K562 (cell line): ENCODE measurements around the gene BTF3L4. TPM values are rescaled to one million over a fixed set of nuclear protein-coding genes. Genes with fewer than 3 reads are reported as not detected.
A peak's percentile ranks its signal among the peaks of the same experiment; 100 is the strongest.

Source experiments
- FOXJ2 ChIP-seq: fragments of 200-800 bp; sonication (Bioruptor generic); IDR thresholded peaks from 2 replicates; pipeline ENCODE4 v1.6.1; 2016; ENCODE audit warnings: missing genetic modification characterization, missing compliant biosample characterization
- HEY1 ChIP-seq: fragments of 250-450 bp; sonication (Bioruptor Pico); IDR thresholded peaks from 2 replicates; pipeline ENCODE4 v1.5.0; 2020; ENCODE audit warnings: mild to moderate bottlenecking, moderate library complexity, borderline replicate concordance
- MYC ChIP-seq, 2 experiments: fragments of 250-450 bp in 1 of 2; sonication (Bioruptor Pico) in 1 of 2; IDR thresholded peaks; 2 replicates each; pipeline versions ENCODE4 v1.5.1 to v1.6.1; 2012 to 2021; ENCODE audit warnings: low read depth in 2 of 2, borderline replicate concordance in 1 of 2, improper control_type of control experiment in 1 of 2, low read length in 1 of 2, mild to moderate bottlenecking in 1 of 2, moderate library complexity in 1 of 2
- NCOA6 ChIP-seq: fragments of 450-650 bp; IDR thresholded peaks from 2 replicates; pipeline ENCODE4 v1.6.1; 2017; ENCODE audit warnings: mild to moderate bottlenecking
- NR3C1 ChIP-seq: sonication (generic); formaldehyde crosslinking; IDR thresholded peaks from 2 replicates; pipeline ENCODE4 v1.8.1; 2022; ENCODE audit warnings: missing genetic modification reagents
- PCBP2 ChIP-seq: fragments of 200-400 bp; formaldehyde crosslinking; IDR thresholded peaks from 2 replicates; pipeline ENCODE4 v1.6.1; 2018; ENCODE audit warnings: low read length, low read depth, mild to moderate bottlenecking, moderate library complexity; ENCODE audit not compliant: poor library complexity, severe bottlenecking
- ZKSCAN8 ChIP-seq: fragments of 200-800 bp; sonication (Bioruptor generic); IDR thresholded peaks from 2 replicates; pipeline ENCODE4 v1.6.1; 2016; ENCODE audit warnings: missing genetic modification characterization, missing compliant biosample characterization
- ZNF282 ChIP-seq: sonication (generic); formaldehyde crosslinking; IDR thresholded peaks from 2 replicates; pipeline ENCODE4 v1.8.1; 2023; ENCODE audit warnings: missing genetic modification reagents
- polyA plus RNA-seq, 8 experiments: library from polyadenylated mRNA; depleted of rRNA in 4 of 8; stranded (reverse) in 5 of 8; unstranded in 3 of 8; fragments of >200 nt; fragmentation: Nextera tagmentation in 2 of 8; fragmentation: Illumina TruSeq in 1 of 8; extraction: Ambion mirVana in 2 of 8; extraction: Trizol in 1 of 8; gene quantifications; 2 replicates each; pipeline versions ENCODE4 v1.2.1 to v1.2.3, GENCODE V29; 2011 to 2014; ENCODE audit warnings: inconsistent platforms in 1 of 8, missing spikeins in 1 of 8
- total RNA-seq, 7 experiments: library from RNA; depleted of rRNA in 6 of 7; stranded (reverse); fragments of >200 nt in 6 of 7; fragmentation: Illumina TruSeq in 2 of 7; extraction: Trizol in 2 of 7; gene quantifications; 2 replicates each; pipeline versions ENCODE4 v1.2.1 to v1.2.3, GENCODE V29; 2011 to 2021; ENCODE audit warnings: low replicate concordance in 1 of 7
- TF ChIP-seq, protein P1 (sequence below): sonication (generic); formaldehyde crosslinking; IDR thresholded peaks from 2 replicates; pipeline ENCODE4 v1.8.0; 2022; ENCODE audit warnings: missing genetic modification reagents, mild to moderate bottlenecking, moderate library complexity, borderline replicate concordance
- TF ChIP-seq, protein P2 (sequence below), 2 experiments: fragments of 450-650 bp in 1 of 2; sonication (generic) in 1 of 2; formaldehyde crosslinking in 1 of 2; IDR thresholded peaks; 2 replicates each; pipeline versions ENCODE4 v1.7.1 to v1.9.0; 2016 to 2022; ENCODE audit warnings: inconsistent platforms in 1 of 2, mild to moderate bottlenecking in 1 of 2, missing genetic modification reagents in 1 of 2
- TF ChIP-seq, protein P3 (sequence below): fragments of 150-350 bp; conservative IDR thresholded peaks from 2 replicates; pipeline ENCODE4 v1.6.1; 2014; ENCODE audit warnings: low read length

Gene BTF3L4
- total and polyA plus RNA-seq, 9 of the 15 experiments (the other 6 are each of a cell fraction or from before 2014, with no cell fraction given) = 40.1 to 106 (median 88.8) TPM

DNA sequence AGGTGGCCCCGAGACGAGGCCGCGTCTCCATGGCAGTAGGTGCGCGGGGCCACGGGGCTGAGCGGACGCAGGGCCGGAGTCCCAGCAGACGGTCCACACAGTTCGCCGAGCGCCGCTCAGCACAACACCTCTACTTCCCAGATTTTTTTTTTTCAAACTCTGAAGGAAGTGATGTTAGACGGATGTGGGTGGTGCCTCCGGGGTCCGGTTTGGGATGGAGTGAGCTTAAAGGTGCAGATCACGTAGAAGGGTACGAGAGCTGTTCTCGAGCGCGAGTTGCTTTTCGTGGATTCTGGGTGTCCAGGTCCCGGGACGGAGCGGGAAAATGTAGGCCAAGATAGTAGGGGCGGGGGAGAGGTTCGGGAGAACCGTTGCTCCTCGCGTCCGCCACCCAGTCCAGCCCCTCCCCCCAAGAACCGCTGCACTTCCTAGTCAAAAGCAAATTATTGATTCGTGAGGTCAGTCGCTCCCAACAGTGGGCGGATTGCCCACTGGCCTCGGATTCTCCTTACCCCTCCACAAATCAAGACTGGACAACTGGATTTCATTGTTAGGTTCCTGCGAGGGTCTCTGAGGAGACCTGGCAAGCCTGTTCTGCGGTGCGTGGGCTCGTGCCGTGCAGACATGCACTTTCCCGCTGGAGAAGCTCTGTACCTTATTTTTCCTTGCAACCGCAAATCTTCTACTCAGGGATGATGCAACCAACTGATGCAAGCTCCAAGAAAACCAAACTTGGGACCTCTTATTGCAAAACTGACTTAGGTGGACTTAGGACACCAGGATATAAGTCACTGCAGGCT lies 829 bp upstream of the BTF3L4 start, which contains the start of gene TXNDC12 (continued):
- no peak for TF ChIP-seq PCBP2
- TF ChIP-seq HEY1 (CRISPR knock-in tag) = no peak
- 0 out of 2 replicates have a peak, but pooled peaks have one; percentile 15 for TF ChIP-seq FOXJ2 (tag)
- TF ChIP-seq NR3C1 (CRISPR knock-in tag) = no peak
- peak; percentile 67 for TF ChIP-seq MYC (IDR thresholded peaks at IDR 0.05; ENCODE audit: low read depth, low read length)
- TF ChIP-seq MYC (CRISPR knock-in tag; IDR thresholded peaks at IDR 0.05; ENCODE audit: borderline replicate concordance, low read depth) = no peak; the same call in 1 of the 2 replicates
- TF ChIP-seq ZNF282 (CRISPR knock-in tag) = no peak
- no peak for TF ChIP-seq NCOA6
- TF ChIP-seq, protein P1, sequence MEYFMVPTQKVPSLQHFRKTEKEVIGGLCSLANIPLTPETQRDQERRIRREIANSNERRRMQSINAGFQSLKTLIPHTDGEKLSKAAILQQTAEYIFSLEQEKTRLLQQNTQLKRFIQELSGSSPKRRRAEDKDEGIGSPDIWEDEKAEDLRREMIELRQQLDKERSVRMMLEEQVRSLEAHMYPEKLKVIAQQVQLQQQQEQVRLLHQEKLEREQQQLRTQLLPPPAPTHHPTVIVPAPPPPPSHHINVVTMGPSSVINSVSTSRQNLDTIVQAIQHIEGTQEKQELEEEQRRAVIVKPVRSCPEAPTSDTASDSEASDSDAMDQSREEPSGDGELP = peak; percentile 74
- TF ChIP-seq, protein P2, sequence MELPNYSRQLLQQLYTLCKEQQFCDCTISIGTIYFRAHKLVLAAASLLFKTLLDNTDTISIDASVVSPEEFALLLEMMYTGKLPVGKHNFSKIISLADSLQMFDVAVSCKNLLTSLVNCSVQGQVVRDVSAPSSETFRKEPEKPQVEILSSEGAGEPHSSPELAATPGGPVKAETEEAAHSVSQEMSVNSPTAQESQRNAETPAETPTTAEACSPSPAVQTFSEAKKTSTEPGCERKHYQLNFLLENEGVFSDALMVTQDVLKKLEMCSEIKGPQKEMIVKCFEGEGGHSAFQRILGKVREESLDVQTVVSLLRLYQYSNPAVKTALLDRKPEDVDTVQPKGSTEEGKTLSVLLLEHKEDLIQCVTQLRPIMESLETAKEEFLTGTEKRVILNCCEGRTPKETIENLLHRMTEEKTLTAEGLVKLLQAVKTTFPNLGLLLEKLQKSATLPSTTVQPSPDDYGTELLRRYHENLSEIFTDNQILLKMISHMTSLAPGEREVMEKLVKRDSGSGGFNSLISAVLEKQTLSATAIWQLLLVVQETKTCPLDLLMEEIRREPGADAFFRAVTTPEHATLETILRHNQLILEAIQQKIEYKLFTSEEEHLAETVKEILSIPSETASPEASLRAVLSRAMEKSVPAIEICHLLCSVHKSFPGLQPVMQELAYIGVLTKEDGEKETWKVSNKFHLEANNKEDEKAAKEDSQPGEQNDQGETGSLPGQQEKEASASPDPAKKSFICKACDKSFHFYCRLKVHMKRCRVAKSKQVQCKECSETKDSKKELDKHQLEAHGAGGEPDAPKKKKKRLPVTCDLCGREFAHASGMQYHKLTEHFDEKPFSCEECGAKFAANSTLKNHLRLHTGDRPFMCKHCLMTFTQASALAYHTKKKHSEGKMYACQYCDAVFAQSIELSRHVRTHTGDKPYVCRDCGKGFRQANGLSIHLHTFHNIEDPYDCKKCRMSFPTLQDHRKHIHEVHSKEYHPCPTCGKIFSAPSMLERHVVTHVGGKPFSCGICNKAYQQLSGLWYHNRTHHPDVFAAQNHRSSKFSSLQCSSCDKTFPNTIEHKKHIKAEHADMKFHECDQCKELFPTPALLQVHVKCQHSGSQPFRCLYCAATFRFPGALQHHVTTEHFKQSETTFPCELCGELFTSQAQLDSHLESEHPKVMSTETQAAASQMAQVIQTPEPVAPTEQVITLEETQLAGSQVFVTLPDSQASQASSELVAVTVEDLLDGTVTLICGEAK (IDR thresholded peaks at IDR 0.05) = peak; percentile 90
- TF ChIP-seq, protein P2 (CRISPR knock-in tag; IDR thresholded peaks at IDR 0.05) = no peak
- TF ChIP-seq, protein P3, sequence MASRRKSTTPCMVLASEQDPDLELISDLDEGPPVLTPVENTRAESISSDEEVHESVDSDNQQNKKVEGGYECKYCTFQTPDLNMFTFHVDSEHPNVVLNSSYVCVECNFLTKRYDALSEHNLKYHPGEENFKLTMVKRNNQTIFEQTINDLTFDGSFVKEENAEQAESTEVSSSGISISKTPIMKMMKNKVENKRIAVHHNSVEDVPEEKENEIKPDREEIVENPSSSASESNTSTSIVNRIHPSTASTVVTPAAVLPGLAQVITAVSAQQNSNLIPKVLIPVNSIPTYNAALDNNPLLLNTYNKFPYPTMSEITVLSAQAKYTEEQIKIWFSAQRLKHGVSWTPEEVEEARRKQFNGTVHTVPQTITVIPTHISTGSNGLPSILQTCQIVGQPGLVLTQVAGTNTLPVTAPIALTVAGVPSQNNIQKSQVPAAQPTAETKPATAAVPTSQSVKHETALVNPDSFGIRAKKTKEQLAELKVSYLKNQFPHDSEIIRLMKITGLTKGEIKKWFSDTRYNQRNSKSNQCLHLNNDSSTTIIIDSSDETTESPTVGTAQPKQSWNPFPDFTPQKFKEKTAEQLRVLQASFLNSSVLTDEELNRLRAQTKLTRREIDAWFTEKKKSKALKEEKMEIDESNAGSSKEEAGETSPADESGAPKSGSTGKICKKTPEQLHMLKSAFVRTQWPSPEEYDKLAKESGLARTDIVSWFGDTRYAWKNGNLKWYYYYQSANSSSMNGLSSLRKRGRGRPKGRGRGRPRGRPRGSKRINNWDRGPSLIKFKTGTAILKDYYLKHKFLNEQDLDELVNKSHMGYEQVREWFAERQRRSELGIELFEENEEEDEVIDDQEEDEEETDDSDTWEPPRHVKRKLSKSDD = 0 out of 2 replicates have a peak, but pooled peaks have one; percentile 42
- TF ChIP-seq ZKSCAN8 (CRISPR knock-in tag) = no peak
